GM19395 (cell line): Measurements from ENCODE around the gene SPATA31A7.
"Not testable (repeated sequence)": the region's sequence is repeated elsewhere in the genome, so short reads cannot be mapped to it uniquely, and the experiment has no call there.

Experiments
- ATAC-seq: cut with Tn5 transposase; IDR thresholded peaks from one replicate; pipeline ENCODE4 v1.9.1; 2021; ENCODE audit warnings: mild to moderate bottlenecking, moderate library complexity; ENCODE audit not compliant: unreplicated experiment

Gene SPATA31A7

GRCh38 chr9:61189736-61190135 lies at the start of gene SPATA31A7:
TSS of gene SPATA31A7 (plus strand) at chr9:61190036. CDS start at chr9:61190065, 29 bp downstream.
- ATAC-seq: not testable (repeated sequence)

DNA sequence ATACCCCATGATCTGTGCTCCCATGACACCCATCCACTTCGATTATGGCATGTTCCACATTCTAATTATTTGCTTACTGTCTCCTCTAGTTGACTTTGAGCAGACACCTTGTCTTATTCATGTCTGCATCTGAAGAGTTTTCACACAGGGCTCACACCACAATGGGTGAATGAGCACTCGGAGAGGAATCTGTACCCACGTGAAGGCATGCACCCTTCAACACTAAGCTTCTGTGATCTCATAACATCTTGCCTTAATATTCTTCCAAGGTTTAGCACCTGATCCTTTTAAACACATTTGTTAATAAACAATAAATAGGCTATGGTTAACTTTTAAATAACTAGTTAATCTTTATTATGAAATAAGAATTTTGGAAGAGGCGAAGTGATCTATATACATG lies 36.6 kb downstream of the SPATA31A7 start:
- not testable (repeated sequence) for ATAC-seq
